Lung (tissue), 12 donors: ENCODE measurements around the gene RBM3. TPM values are rescaled to one million over a fixed set of nuclear protein-coding genes. Genes with fewer than 3 reads are reported as not detected.
A peak's percentile ranks its signal among the peaks of the same experiment; 100 is the strongest.

Source experiments
- ATAC-seq: fragments of 200-7000 bp; cut with Tn5 transposase; one replicate; pipeline ENCODE4 v1.9.1; 2020; ENCODE audit warnings: moderate number of reproducible peaks; ENCODE audit not compliant: insufficient read depth, low FRiP score
- DNase-seq, 3 donors: peaks; one replicate each; pipeline ENCODE4 v3.0.0-alpha.2; 2013 to 2017
- H3K27ac ChIP-seq, 2 donors: one replicate each; pipeline ENCODE4 v1.5.1; 2013; ENCODE audit warnings: mild to moderate bottlenecking in 2 of 2, moderate library complexity in 2 of 2, control low read depth in 1 of 2, inconsistent platforms in 1 of 2, low read depth in 1 of 2, low read length in 1 of 2
- H3K27me3 ChIP-seq, 3 donors: one replicate each; pipeline ENCODE4 v1.5.1; 2013; ENCODE audit warnings: low read length in 2 of 3; ENCODE audit not compliant: control insufficient read depth in 3 of 3, insufficient read depth in 3 of 3
- H3K36me3 ChIP-seq, 4 donors: one replicate each; pipeline ENCODE4 v1.5.1; 2013; ENCODE audit warnings: low read length in 4 of 4, mild to moderate bottlenecking in 1 of 4, moderate library complexity in 1 of 4; ENCODE audit not compliant: control insufficient read depth in 4 of 4, insufficient read depth in 4 of 4
- H3K4me1 ChIP-seq, 5 donors: one replicate each; pipeline ENCODE4 v1.5.1; 2013; ENCODE audit warnings: low read length in 5 of 5, mild to moderate bottlenecking in 2 of 5, moderate library complexity in 1 of 5; ENCODE audit not compliant: control insufficient read depth in 5 of 5, insufficient read depth in 5 of 5
- H3K4me3 ChIP-seq: one replicate; pipeline ENCODE4 v1.5.1; 2013; ENCODE audit warnings: mild to moderate bottlenecking, control low read depth, moderate library complexity
- H3K9ac ChIP-seq, 2 donors: one replicate each; pipeline ENCODE4 v1.5.1; 2013; ENCODE audit warnings: low read length in 2 of 2, control low read depth in 1 of 2; ENCODE audit not compliant: insufficient read depth in 1 of 2
- H3K9me3 ChIP-seq, 4 donors: one replicate each; pipeline ENCODE4 v1.5.1; 2013; ENCODE audit warnings: low read length in 3 of 4, mild to moderate bottlenecking in 1 of 4, moderate library complexity in 1 of 4; ENCODE audit not compliant: control insufficient read depth in 4 of 4, insufficient read depth in 3 of 4
- WGBS, 2 donors: extraction: QIAGEN DNeasy Blood & Tissue Kit; methylation state at CpG; one replicate each; pipeline ENCODE4 v1.1.7; 2013; 5-methylcytosine and 5-hydroxymethylcytosine counted together
- polyA plus RNA-seq, 2 donors: library from polyadenylated mRNA; stranded (reverse); fragments of 200-250 nt; gene quantifications; one replicate each; pipeline ENCODE4 v1.2.1, GENCODE V29; 2013
- total RNA-seq, 2 donors: library from RNA; depleted of rRNA in 1 of 2; stranded (reverse); fragments of >200 nt in 1 of 2; gene quantifications; one replicate each; pipeline ENCODE4 v1.2.1, GENCODE V29; 2014 to 2021
- TF ChIP-seq, protein P1 (sequence below): IDR thresholded peaks from 2 replicates; pipeline ENCODE4 v1.5.1; 2012; ENCODE audit warnings: mild to moderate bottlenecking; ENCODE audit errors: control extremely low read depth, extremely low read depth
- donor health status: control.
- donor health status: control.
- donor health status: Bipolar disorder and iron deficiency.
- donor health status: healthy.
- donor health status: DM: yes; HTN: yes; CAD: no.

RBM3 gene
- total and polyA plus RNA-seq, 4 donors, result 117 to 346 (median 217) TPM

DNA sequence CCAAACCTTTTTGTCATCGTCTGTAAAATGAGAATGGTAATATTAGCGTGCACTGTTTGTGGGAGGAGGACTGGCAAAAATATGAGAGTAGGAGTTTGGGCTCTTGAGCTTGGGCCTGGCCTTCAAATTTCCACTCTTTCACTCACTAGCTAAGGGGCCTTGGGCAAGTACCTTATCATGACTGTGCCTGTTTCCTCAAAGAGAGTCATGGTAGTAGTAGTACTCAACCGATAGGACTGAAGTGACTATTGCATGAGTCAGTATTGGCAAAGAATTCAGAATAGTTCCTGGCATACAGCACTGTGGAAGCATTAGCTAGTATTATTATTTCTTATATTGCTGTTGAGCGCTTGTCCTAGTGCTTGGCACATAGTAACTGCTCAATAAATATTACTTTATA, 16.0 kb upstream of the RBM3 start:
- no peak for DNase-seq
- Histone ChIP-seq H3K27ac (peak overlapping the region in 1 of 2 donors; percentile 50), H3K4me3 (no peak overlapping the region), H3K27me3 (no peaks in the 10 kb centered on the region), H3K36me3 (peaks cover 4 to 24% (median 8%) of the 10 kb centered on the region in 4 donors), H3K9me3 (peaks cover 0 to 4% (median 0%) of the 10 kb centered on the region in 4 donors), H3K9ac (no peak overlapping the region), H3K4me1 (no peaks in the 10 kb centered on the region)
- TF ChIP-seq, protein P1, sequence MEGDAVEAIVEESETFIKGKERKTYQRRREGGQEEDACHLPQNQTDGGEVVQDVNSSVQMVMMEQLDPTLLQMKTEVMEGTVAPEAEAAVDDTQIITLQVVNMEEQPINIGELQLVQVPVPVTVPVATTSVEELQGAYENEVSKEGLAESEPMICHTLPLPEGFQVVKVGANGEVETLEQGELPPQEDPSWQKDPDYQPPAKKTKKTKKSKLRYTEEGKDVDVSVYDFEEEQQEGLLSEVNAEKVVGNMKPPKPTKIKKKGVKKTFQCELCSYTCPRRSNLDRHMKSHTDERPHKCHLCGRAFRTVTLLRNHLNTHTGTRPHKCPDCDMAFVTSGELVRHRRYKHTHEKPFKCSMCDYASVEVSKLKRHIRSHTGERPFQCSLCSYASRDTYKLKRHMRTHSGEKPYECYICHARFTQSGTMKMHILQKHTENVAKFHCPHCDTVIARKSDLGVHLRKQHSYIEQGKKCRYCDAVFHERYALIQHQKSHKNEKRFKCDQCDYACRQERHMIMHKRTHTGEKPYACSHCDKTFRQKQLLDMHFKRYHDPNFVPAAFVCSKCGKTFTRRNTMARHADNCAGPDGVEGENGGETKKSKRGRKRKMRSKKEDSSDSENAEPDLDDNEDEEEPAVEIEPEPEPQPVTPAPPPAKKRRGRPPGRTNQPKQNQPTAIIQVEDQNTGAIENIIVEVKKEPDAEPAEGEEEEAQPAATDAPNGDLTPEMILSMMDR, result no peak
- 79 to 87% methylated on average over 4 of the region's 4 CpGs for WGBS, 2 donors
- peak; percentile 43 for ATAC-seq

DNA sequence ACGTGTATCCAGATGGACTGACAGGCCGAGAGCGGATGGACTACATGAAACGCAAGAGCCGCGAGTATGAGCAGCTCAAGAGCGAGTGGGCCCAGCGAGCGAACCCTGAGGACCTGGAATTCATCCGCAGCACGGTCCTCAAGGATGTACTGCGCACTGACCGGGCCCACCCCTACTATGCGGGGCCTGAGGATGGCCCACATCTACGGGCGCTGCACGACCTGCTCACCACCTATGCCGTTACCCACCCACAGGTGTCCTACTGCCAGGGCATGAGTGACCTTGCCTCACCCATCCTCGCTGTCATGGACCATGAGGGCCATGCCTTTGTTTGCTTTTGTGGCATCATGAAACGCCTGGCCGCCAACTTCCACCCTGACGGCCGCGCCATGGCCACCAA, 14.6 kb upstream of the RBM3 start:
- Histone ChIP-seq H3K27me3 (no peaks in the 10 kb centered on the region), H3K4me3 (no peak overlapping the region), H3K9ac (no peak overlapping the region), H3K36me3 (peaks cover 5 to 24% (median 8%) of the 10 kb centered on the region in 4 donors), H3K9me3 (peaks cover 0 to 6% (median 0%) of the 10 kb centered on the region in 4 donors), H3K27ac (no peak overlapping the region), H3K4me1 (no peaks in the 10 kb centered on the region)
- DNase-seq (no peak), ATAC-seq (no peak)
- TF ChIP-seq, protein P1, result no peak
- WGBS, 2 donors, result 95 to 99% methylated on average over 20 to 24 of the region's 24 CpGs

DNA sequence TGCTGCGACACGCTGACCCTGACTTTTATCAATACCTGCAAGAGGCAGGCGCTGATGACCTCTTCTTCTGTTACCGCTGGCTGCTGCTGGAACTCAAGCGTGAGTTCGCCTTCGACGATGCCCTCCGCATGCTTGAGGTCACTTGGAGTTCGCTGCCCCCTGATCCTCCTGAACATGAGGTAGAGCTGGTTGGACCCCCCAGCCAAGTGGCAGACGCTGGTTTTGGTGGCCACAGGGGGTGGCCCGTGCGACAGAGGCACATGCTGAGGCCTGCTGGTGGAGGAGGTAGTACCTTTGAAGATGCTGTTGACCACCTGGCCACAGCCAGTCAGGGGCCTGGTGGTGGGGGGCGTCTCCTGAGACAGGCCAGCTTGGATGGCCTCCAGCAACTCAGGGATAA, 14.2 kb upstream of the RBM3 start:
- 92 to 97% methylated on average over 12 to 14 of the region's 14 CpGs for WGBS, 2 donors
- no peak overlapping the region for H3K27ac ChIP-seq

More for the DNA sequence above, 14.2 kb upstream of the RBM3 start:
- TF ChIP-seq, protein P1, result no peak
- Histone ChIP-seq H3K9me3 (peaks cover 0 to 8% (median 0%) of the 10 kb centered on the region in 4 donors), H3K4me1 (no peaks in the 10 kb centered on the region), H3K36me3 (peaks cover 3 to 24% (median 8%) of the 10 kb centered on the region in 4 donors), H3K27me3 (no peaks in the 10 kb centered on the region), H3K4me3 (no peak overlapping the region), H3K9ac (no peak overlapping the region)
- no peak for ATAC-seq
- no peak for DNase-seq
